ENCODE results near the gene BRF1.

Gene BRF1

DNA sequence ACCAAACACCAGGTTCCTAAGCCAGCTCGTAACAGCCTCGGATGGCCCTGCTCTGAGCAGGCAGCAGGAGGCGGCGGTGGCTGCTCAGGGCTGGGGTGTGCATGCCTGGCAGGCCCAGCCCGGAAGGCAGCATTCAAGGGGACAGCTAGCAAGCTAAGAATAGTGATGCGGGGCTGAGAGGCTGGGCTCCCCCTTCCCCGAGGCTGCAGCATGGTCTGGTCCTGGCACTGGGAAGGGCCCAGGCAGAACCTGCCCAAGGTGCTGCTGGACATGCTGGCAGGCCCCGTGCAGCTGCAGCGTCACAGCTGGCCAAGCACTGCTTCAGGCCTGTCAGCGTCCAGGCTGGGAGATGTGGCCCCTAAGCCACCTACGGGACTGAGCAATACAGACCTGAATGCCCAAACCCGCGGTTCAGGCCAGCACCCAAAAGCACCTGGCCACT lies 93.3 kb downstream of the BRF1 start:
- H3F3A ChIP-seq (ENCODE audit: control insufficient read depth, insufficient read depth), result no peaks in the 10 kb centered on the region
- H3K27ac ChIP-seq (ENCODE audit: low read depth, low read length), result no peak overlapping the region
- H3K79me2 ChIP-seq (ENCODE audit: control insufficient read depth, low read length), result no peaks in the 10 kb centered on the region
- H3K4me2 ChIP-seq (ENCODE audit: low read length), result no peak overlapping the region
- no peaks in the 10 kb centered on the region for H3K36me3 ChIP-seq (ENCODE audit: control insufficient read depth, low read length)
- H3K27me3 ChIP-seq (ENCODE audit: control insufficient read depth, low read length), result peaks cover 2% of the 10 kb centered on the region; the same call in 1 of the 2 replicates
- no peaks in the 10 kb centered on the region for H3K9me2 ChIP-seq (replicated peaks; ENCODE audit: control insufficient read depth, low read length)
- H4K20me1 ChIP-seq (ENCODE audit: control insufficient read depth, insufficient read depth, low read depth, low read length), result no peaks in the 10 kb centered on the region; the same call in 1 of the 2 replicates
- H3K9me3 ChIP-seq (ENCODE audit: control insufficient read depth, insufficient read depth, low read length), result no peaks in the 10 kb centered on the region
- no peaks in the 10 kb centered on the region for H3K4me1 ChIP-seq (ENCODE audit: control insufficient read depth, low read length)
- TF ChIP-seq EZH2phosphoT487 (IDR thresholded peaks at IDR 0.05; ENCODE audit: borderline replicate concordance, low read length), result no peak
- TF ChIP-seq, protein P1, sequence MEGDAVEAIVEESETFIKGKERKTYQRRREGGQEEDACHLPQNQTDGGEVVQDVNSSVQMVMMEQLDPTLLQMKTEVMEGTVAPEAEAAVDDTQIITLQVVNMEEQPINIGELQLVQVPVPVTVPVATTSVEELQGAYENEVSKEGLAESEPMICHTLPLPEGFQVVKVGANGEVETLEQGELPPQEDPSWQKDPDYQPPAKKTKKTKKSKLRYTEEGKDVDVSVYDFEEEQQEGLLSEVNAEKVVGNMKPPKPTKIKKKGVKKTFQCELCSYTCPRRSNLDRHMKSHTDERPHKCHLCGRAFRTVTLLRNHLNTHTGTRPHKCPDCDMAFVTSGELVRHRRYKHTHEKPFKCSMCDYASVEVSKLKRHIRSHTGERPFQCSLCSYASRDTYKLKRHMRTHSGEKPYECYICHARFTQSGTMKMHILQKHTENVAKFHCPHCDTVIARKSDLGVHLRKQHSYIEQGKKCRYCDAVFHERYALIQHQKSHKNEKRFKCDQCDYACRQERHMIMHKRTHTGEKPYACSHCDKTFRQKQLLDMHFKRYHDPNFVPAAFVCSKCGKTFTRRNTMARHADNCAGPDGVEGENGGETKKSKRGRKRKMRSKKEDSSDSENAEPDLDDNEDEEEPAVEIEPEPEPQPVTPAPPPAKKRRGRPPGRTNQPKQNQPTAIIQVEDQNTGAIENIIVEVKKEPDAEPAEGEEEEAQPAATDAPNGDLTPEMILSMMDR (IDR thresholded peaks at IDR 0.05; ENCODE audit: low read depth, low read length, poor library complexity, severe bottlenecking), result no peak
- no peak overlapping the region for H3K4me3 ChIP-seq (ENCODE audit: low read length)

DNA sequence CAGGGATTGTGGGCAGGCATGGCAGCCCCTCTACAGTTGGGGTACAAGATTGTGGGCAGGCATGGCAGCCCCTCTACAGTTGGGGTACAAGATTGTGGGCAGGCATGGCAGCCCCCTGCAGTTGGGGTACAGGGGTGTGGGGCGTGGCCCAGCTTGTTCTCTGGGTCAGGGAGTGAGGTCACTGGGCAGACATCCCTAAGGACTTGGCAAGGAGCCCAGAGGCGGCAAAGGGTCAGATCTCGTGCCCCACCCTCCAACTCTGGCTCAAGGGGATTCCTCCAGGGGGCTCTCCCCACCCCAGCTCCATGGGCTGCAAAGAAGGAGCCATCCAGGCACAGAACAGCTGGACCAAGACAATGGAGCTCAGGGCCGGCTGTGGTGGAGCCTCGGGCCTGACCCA lies 93.9 kb downstream of the BRF1 start:
- no peaks in the 10 kb centered on the region for H3K9me2 ChIP-seq (replicated peaks; ENCODE audit: control insufficient read depth, low read length)
- H3K36me3 ChIP-seq (ENCODE audit: control insufficient read depth, low read length), result no peaks in the 10 kb centered on the region
- H3K4me3 ChIP-seq (ENCODE audit: low read length), result no peak overlapping the region
- H3K27me3 ChIP-seq (ENCODE audit: control insufficient read depth, low read length), result peaks cover 8% of the 10 kb centered on the region
- no peak overlapping the region for H3K4me2 ChIP-seq (ENCODE audit: low read length)
- H3K79me2 ChIP-seq (ENCODE audit: control insufficient read depth, low read length), result no peaks in the 10 kb centered on the region
- TF ChIP-seq EZH2phosphoT487 (IDR thresholded peaks at IDR 0.05; ENCODE audit: borderline replicate concordance, low read length), result no peak
- TF ChIP-seq, protein P1 (IDR thresholded peaks at IDR 0.05; ENCODE audit: low read depth, low read length, poor library complexity, severe bottlenecking), result no peak
- H3K4me1 ChIP-seq (ENCODE audit: control insufficient read depth, low read length), result no peaks in the 10 kb centered on the region
- no peaks in the 10 kb centered on the region for H3F3A ChIP-seq (ENCODE audit: control insufficient read depth, insufficient read depth)
- H4K20me1 ChIP-seq (ENCODE audit: control insufficient read depth, insufficient read depth, low read depth, low read length), result no peaks in the 10 kb centered on the region; the same call in none of the 2 replicates
- no peak overlapping the region for H3K27ac ChIP-seq (ENCODE audit: low read depth, low read length)
- no peaks in the 10 kb centered on the region for H3K9me3 ChIP-seq (ENCODE audit: control insufficient read depth, insufficient read depth, low read length)

DNA sequence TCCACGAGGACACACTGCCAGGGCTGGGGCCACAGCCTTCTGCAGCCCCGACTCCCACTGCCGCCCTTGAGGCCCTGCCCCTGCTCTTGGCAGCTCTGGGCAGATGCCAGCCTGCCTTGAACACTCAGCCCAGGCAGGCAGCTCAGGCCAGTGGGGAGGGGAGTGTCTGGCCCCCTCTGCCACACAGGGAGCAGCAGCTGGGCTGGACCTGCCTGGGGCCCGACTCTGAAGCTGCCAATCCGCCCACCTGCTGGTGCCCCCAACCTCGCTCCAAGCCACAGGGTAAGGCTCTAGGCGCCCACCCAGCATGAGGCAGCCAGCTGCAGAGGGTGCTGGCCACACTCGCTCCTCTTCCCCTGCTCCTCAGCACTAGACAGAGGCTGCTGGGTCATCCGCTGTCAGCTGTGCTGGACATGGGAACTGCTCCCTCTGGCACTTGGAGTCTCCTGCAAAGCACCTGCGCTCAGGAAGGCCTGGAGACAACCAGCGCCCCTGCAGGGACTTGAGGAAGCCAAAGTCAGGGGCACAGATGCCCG lies 95.1 kb downstream of the BRF1 start:
- peaks cover 19% of the 10 kb centered on the region for H3K27me3 ChIP-seq (ENCODE audit: control insufficient read depth, low read length)
- TF ChIP-seq EZH2phosphoT487 (IDR thresholded peaks at IDR 0.05; ENCODE audit: borderline replicate concordance, low read length), result no peak
- TF ChIP-seq, protein P1 (IDR thresholded peaks at IDR 0.05; ENCODE audit: low read depth, low read length, poor library complexity, severe bottlenecking), result no peak
- no peaks in the 10 kb centered on the region for H3F3A ChIP-seq (ENCODE audit: control insufficient read depth, insufficient read depth)
- H3K4me1 ChIP-seq (ENCODE audit: control insufficient read depth, low read length), result no peaks in the 10 kb centered on the region
- H3K36me3 ChIP-seq (ENCODE audit: control insufficient read depth, low read length), result no peaks in the 10 kb centered on the region
- no peaks in the 10 kb centered on the region; the same call in none of the 2 replicates for H4K20me1 ChIP-seq (ENCODE audit: control insufficient read depth, insufficient read depth, low read depth, low read length)
- H3K9me3 ChIP-seq (ENCODE audit: control insufficient read depth, insufficient read depth, low read length), result no peaks in the 10 kb centered on the region
- H3K27ac ChIP-seq (ENCODE audit: low read depth, low read length), result no peak overlapping the region
- H3K4me2 ChIP-seq (ENCODE audit: low read length), result no peak overlapping the region
- H3K9me2 ChIP-seq (replicated peaks; ENCODE audit: control insufficient read depth, low read length), result no peaks in the 10 kb centered on the region
- no peak overlapping the region for H3K4me3 ChIP-seq (ENCODE audit: low read length)
- H3K79me2 ChIP-seq (ENCODE audit: control insufficient read depth, low read length), result no peaks in the 10 kb centered on the region

Data from DOHH2 (cell line).